ENCODE data around the gene IL16. TPM values are rescaled to one million over a fixed set of nuclear protein-coding genes. Genes with fewer than 3 reads are reported as not detected.

Gene IL16
- total RNA-seq, 1 experiment from 2014 or later = not detected

DNA sequence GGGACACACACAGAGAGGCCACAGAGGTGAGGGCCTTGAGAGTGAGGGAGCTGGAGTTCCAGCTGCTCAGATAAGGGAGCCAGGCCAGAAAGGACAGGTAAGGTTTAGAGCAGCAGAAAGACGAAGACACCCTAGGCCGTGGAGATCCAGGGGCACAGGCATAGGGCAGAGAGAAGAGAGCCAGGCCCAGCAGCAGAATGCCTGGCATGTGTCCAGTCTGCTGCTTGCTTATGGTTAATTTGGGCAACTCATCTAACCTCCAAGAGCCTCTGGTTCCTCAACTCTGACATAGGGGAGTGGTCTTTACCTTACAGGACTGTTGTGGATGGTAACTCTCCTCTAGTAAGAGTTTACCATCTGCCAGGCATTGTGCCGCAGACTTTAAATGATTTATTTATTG lies 91.4 kb downstream of the IL16 start:
- H3K36me3 Mint-ChIP-seq (ENCODE audit: insufficient read depth, unreplicated experiment) = no peaks in the 10 kb centered on the region
- intact Hi-C loops (cut with micrococcal nuclease; ENCODE audit: unreplicated experiment) = no loop called here
- no peaks in the 10 kb centered on the region for H3K9me3 Mint-ChIP-seq (ENCODE audit: low read depth, unreplicated experiment)
- H3K4me3 Mint-ChIP-seq (ENCODE audit: low read depth, unreplicated experiment) = no peak overlapping the region
- DNase-seq = no peak
- TF ChIP-seq, protein P1, sequence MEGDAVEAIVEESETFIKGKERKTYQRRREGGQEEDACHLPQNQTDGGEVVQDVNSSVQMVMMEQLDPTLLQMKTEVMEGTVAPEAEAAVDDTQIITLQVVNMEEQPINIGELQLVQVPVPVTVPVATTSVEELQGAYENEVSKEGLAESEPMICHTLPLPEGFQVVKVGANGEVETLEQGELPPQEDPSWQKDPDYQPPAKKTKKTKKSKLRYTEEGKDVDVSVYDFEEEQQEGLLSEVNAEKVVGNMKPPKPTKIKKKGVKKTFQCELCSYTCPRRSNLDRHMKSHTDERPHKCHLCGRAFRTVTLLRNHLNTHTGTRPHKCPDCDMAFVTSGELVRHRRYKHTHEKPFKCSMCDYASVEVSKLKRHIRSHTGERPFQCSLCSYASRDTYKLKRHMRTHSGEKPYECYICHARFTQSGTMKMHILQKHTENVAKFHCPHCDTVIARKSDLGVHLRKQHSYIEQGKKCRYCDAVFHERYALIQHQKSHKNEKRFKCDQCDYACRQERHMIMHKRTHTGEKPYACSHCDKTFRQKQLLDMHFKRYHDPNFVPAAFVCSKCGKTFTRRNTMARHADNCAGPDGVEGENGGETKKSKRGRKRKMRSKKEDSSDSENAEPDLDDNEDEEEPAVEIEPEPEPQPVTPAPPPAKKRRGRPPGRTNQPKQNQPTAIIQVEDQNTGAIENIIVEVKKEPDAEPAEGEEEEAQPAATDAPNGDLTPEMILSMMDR (IDR thresholded peaks at IDR 0.05; ENCODE audit: unreplicated experiment) = no peak
- no peak overlapping the region for H3K27ac Mint-ChIP-seq (ENCODE audit: unreplicated experiment)
- no TSS peak for BruUV-seq (replicated peaks)
- CTCF ChIA-PET = no interaction called here
- peaks cover 80% of the 10 kb centered on the region for H3K27me3 Mint-ChIP-seq (ENCODE audit: unreplicated experiment)
- no peaks in the 10 kb centered on the region for H3K4me1 Mint-ChIP-seq (ENCODE audit: low read depth, unreplicated experiment)

DNA sequence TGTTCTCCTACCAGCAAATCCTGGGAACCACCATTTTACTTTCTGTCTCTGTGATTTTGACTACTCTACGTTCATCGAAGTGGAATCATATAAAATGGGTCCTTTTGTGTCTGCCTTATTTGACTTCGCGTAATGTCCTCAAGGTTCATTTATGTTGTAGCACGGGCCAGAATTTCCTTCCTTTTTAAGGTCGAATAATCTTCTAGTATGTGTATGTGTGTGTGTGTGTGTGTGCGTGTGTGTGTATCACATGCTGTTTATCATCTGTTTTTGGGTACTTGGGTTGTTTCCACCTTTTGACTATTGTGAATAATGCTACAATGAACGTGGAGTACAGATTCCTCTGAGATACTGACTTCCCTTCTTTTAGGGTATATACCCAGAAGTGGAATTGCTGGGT lies 91.9 kb downstream of the IL16 start:
- H3K27ac Mint-ChIP-seq (ENCODE audit: unreplicated experiment) = no peak overlapping the region
- no peaks in the 10 kb centered on the region for H3K36me3 Mint-ChIP-seq (ENCODE audit: insufficient read depth, unreplicated experiment)
- DNase-seq = no peak
- no TSS peak for BruUV-seq (replicated peaks)
- CTCF ChIA-PET = no interaction called here
- peaks cover 84% of the 10 kb centered on the region for H3K27me3 Mint-ChIP-seq (ENCODE audit: unreplicated experiment)
- no peak overlapping the region for H3K4me3 Mint-ChIP-seq (ENCODE audit: low read depth, unreplicated experiment)
- H3K4me1 Mint-ChIP-seq (ENCODE audit: low read depth, unreplicated experiment) = no peaks in the 10 kb centered on the region
- TF ChIP-seq, protein P1 (IDR thresholded peaks at IDR 0.05; ENCODE audit: unreplicated experiment) = no peak
- intact Hi-C loops (cut with micrococcal nuclease; ENCODE audit: unreplicated experiment) = no loop called here
- no peaks in the 10 kb centered on the region for H3K9me3 Mint-ChIP-seq (ENCODE audit: low read depth, unreplicated experiment)

DNA sequence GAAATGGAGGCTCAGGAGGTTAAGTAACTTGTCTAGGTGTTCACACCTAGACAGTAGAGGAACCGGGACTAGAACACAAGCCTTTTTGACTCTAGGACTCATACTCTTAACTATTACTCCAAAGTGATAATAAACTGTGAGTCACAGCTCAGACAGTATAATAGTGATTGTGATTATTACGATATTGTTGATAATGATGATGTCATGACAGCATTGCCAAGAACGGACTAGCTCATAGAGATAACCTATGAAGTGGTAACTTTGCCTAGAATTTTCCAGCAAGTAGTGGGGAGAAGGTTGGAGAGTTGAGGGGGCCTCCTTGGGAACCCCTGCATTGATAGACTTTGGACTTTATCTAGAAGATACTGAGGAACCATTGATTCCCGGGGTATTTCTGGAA lies 93.2 kb downstream of the IL16 start:
- CTCF ChIA-PET = no interaction called here
- H3K4me1 Mint-ChIP-seq (ENCODE audit: low read depth, unreplicated experiment) = no peaks in the 10 kb centered on the region

GRCh38 chr15:81291916-81292522 lies 95.3 kb downstream of the IL16 start:
- DNase-seq = no peak
- Mint-ChIP-seq H3K4me1 (ENCODE audit: low read depth, unreplicated experiment) (peaks cover 2% of the 10 kb centered on the region), H3K4me3 (ENCODE audit: low read depth, unreplicated experiment) (no peak overlapping the region), H3K36me3 (ENCODE audit: insufficient read depth, unreplicated experiment) (no peaks in the 10 kb centered on the region), H3K9me3 (ENCODE audit: low read depth, unreplicated experiment) (no peaks in the 10 kb centered on the region), H3K27ac (ENCODE audit: unreplicated experiment) (no peak overlapping the region), H3K27me3 (ENCODE audit: unreplicated experiment) (peaks cover 89% of the 10 kb centered on the region)
- no TSS peak for BruUV-seq (replicated peaks)
- CTCF ChIA-PET = interaction anchor here (1.0 to 1.1 kb wide), 2 partner anchors 17 to 26 kb away, joined by 3 read pairs; no protein-coding TSS in a partner anchor
- intact Hi-C loops (cut with micrococcal nuclease; ENCODE audit: unreplicated experiment) = no loop called here
- TF ChIP-seq, protein P1 (IDR thresholded peaks at IDR 0.05; ENCODE audit: unreplicated experiment) = no peak

More for the DNA sequence above, 93.2 kb downstream of the IL16 start:
- H3K36me3 Mint-ChIP-seq (ENCODE audit: insufficient read depth, unreplicated experiment) = no peaks in the 10 kb centered on the region
- H3K9me3 Mint-ChIP-seq (ENCODE audit: low read depth, unreplicated experiment) = no peaks in the 10 kb centered on the region
- no peak overlapping the region for H3K27ac Mint-ChIP-seq (ENCODE audit: unreplicated experiment)
- no peak for DNase-seq
- intact Hi-C loops (cut with micrococcal nuclease; ENCODE audit: unreplicated experiment) = no loop called here
- peaks cover 90% of the 10 kb centered on the region for H3K27me3 Mint-ChIP-seq (ENCODE audit: unreplicated experiment)
- BruUV-seq (replicated peaks) = no TSS peak
- TF ChIP-seq, protein P1 (IDR thresholded peaks at IDR 0.05; ENCODE audit: unreplicated experiment) = no peak
- H3K4me3 Mint-ChIP-seq (ENCODE audit: low read depth, unreplicated experiment) = no peak overlapping the region
